HG03558 (cell line): Measurements from ENCODE around the gene ANGPTL8.

ENCODE experiments used
- ATAC-seq: cut with Tn5 transposase; IDR thresholded peaks from one replicate; pipeline ENCODE4 v1.9.1; 2021; ENCODE audit warnings: moderate number of reproducible peaks; ENCODE audit not compliant: unreplicated experiment; ENCODE audit errors: extremely low read depth

Gene ANGPTL8

DNA sequence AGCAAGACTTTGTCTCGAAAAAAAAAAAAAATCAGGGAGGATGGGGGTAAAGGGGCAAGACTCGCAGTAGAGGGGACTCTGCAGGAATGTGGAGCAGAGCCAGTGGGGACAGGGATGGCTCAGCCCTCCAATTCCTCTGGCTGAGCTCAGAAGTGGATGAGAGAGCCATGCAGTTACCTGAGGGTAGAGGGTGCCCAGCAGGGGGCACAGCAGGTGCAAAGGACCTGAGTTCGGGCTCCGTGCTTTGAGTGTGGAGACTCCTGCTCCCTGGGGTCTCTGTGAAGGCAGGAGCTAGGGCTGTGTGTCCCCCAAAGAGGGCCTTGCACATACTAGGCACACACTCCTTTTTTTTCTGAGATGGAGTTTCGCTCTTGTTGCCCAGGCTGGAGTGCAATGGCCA lies 15.2 kb downstream of the ANGPTL8 start:
- ATAC-seq, result no peak

- no peak for ATAC-seq
These were observed 16.8 kb downstream of the ANGPTL8 start for GRCh38 chr19:11256189-11256588.

DNA sequence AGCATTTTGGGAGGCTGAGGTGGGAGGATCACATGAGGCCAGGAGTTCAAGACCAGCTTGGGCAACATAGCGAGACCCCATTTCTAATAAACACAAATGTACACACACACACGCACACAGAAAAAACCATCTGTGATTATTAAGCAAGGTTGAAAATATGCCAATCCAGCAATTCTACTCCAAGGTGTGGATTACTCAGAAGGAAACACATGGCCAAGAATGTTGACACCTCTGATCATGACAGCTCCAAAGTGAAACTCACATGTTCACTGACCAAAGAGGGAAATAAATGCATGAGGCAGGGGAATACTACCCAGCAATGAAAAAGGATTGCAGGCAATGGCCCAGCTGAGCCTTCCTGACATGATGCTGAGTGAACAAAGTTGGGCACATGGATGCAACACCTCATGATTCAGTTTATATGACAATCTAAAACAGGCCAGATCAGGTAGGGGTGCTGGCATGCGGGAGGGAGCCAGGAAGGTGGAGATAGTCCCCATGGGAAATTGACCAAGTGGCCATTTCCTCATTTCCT lies 18.5 kb downstream of the ANGPTL8 start:
- ATAC-seq, result no peak

- ATAC-seq, result no peak
These were observed 21.6 kb downstream of the ANGPTL8 start for GRCh38 chr19:11260996-11261395.

- no peak for ATAC-seq
These were observed 22.1 kb downstream of the ANGPTL8 start for GRCh38 chr19:11261431-11261970.

GRCh38 chr19:11261971-11262839 lies 22.8 kb downstream of the ANGPTL8 start, which contains the start of gene DOCK6:
TSS of gene DOCK6 (minus strand) at chr19:11262524. CDS start at chr19:11262440, 84 bp downstream.
- no peak for ATAC-seq

GRCh38 chr19:11263726-11264125 lies 24.3 kb downstream of the ANGPTL8 start:
- no peak for ATAC-seq

GRCh38 chr19:11264452-11265176 lies 25.2 kb downstream of the ANGPTL8 start:
- ATAC-seq, result no peak

- no peak for ATAC-seq
These were observed 25.9 kb downstream of the ANGPTL8 start for GRCh38 chr19:11265177-11265784.

GRCh38 chr19:11265785-11266236 lies 26.4 kb downstream of the ANGPTL8 start:
- ATAC-seq, result no peak

DNA sequence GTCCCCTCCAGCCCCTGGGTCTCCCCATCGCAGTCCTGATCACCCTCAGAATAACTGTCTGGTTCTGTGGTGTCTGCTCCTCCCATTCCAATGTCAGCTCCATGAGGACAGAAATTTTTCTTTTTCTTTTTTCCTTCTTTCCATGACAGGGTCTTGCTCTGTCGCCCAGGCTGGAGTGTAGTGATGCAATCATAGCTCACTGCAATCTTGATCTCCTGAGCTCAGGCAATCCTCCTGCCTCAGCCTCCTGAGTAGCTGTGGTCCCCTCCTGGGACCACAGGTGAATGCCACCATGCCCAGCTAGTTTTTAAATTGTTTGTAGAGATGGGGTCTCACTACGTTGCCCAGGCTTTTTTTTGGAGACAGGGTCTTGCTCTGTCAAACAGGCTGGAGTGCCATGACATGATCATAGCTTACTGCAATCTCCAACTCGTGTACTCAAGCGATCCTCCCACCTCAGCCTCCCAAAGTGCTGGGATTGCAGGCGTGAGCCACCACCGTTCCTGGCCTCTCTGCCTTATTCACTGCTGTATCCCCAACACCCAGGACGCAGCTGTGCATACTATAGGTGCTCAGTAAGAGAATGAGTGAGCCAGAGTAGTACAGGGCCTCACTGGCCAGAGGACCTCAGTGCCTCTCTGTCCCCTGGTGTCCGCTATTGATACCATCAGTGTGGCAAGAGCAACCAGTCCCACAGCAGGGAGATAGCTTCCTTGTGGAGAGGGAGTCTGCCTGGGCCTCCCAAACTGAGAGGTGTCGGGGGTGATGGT lies 28.1 kb downstream of the ANGPTL8 start:
- ATAC-seq, result no peak

- ATAC-seq, result no peak
These were observed 29.4 kb downstream of the ANGPTL8 start for GRCh38 chr19:11268783-11269267.

DNA sequence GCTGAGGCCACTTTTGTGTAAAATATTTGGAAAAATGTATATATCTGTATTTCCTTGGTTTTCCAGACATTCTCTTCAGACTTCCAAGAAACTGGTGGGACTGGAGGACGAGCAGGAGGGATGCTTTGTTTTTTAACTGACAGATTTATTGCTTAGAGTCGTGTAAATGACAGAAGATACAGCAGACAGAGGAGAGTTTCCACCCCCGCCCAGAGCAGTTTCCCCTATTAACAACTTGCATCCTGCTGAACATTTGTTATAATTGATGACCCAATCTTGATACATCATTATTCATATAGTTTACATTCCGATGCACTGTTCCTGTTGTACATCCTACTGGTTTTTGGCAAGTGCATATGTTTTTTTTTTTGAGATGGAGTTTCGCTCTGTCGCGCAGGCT lies 30.0 kb downstream of the ANGPTL8 start:
- ATAC-seq, result no peak

GRCh38 chr19:11273296-11273695 lies 33.9 kb downstream of the ANGPTL8 start:
- ATAC-seq, result no peak

- ATAC-seq, result no peak
These were observed 34.6 kb downstream of the ANGPTL8 start for GRCh38 chr19:11273989-11274388.

DNA sequence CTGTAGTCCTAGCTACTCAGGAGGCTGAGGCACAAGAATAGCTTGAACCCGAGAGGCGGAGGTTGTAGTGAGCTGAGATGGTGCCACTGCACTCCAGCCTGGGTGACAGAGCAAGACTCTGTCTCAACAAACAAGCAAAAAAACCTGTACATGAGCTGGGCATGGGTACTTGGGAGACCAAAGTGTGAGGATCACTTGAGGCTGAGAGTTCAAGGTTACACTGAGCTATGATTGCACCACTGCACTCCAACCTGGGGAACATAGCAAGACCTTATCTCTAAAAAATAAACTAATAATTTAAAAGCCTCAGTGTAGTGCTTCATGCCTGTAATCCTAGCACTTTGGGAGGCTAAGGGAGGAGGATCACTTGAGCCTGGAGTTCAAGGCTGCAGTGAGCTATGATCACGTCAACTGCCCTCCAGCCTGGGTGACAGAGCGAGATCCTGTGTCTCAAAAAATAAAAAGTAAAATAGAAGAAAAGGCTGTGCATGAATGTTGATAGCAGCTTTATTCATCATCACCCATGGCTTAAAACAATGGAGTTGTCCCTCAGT lies 35.2 kb downstream of the ANGPTL8 start:
- no peak for ATAC-seq

DNA sequence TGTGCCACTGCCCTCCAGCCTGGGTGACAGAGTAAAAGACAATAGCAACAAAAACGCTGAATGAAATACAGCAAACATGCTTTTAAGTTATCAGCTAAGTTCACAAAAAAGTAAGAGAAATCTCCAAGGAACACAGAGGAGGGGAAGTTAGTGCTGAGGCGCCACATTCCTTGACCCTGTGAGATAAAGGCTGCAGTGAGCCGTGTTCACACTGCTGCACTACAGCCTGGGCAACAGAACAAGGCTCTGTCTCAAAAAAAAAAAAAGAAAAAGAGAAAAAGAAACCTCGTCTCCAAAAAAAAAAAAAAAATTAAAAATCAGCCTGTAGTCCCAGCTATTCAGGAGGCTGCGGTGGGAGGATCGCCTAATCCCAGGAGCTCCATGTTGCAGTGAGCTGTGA lies 39.3 kb downstream of the ANGPTL8 start:
- no peak for ATAC-seq

DNA sequence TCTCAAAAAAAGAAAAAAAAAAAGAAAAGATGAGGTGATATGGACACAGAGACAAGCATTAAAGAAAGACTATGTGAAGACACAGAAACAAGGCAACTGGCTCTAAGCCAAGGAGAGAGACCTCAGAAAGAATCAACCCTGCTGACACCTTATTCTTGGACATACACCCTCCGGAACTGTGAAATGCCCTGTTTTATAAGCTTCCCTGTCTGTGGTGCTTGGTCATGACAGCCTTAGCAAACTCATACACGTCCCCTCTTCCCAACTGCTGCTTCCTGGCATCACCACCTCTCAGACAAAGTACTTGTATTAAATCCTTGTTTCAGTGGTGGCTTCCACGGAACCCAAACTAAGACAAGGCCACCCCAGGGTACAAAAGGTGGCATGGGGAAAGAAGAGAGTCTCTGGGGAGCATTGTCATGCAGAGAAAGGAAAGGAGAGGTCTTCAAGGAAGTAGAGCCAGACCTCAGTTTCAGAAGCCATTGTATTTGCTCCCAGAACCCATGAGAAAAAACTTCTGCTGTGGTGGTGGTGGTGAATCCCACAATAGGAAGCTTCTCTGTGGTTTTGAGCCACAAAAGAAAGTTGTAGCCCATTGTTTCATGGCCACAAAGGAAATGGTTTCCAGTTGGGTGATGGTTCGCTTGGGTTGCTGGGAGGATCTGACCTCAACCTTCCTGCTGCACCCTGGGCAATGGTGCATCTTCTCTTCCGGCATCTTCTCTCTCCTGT lies 40.3 kb downstream of the ANGPTL8 start:
- no peak for ATAC-seq
